Stimulated activated naive CD4-positive, alpha-beta T cell treated with Interleukin-2 at 50 U/mL for 16 hours (primary cell): ENCODE data around the gene TCF7.

Source experiments
- DNase-seq: peaks from one replicate; lab custom pipeline; 2025; lab: John Stamatoyannopoulos, UW

TCF7 gene

DNA sequence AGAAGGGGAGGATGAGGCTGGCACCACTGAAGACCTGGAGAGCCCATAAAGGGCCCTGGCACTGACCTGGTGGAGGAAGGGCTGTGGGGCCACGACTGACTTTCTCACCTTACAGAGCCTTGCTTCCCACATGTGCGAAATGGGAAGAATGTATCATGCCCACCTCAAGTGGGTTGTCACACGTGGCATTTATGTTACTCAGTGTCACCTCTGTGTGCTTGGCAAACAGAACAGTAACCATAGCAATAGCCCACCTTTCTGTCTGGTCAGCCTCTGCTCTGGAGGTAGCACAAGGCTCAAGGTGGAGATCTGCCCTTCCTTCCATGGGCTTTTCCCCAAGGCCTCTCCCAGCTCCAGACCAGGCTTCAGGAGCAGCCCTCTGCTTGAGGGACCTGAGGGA lies 16.7 kb downstream of the TCF7 start:
- peak; percentile 56 for DNase-seq

DNA sequence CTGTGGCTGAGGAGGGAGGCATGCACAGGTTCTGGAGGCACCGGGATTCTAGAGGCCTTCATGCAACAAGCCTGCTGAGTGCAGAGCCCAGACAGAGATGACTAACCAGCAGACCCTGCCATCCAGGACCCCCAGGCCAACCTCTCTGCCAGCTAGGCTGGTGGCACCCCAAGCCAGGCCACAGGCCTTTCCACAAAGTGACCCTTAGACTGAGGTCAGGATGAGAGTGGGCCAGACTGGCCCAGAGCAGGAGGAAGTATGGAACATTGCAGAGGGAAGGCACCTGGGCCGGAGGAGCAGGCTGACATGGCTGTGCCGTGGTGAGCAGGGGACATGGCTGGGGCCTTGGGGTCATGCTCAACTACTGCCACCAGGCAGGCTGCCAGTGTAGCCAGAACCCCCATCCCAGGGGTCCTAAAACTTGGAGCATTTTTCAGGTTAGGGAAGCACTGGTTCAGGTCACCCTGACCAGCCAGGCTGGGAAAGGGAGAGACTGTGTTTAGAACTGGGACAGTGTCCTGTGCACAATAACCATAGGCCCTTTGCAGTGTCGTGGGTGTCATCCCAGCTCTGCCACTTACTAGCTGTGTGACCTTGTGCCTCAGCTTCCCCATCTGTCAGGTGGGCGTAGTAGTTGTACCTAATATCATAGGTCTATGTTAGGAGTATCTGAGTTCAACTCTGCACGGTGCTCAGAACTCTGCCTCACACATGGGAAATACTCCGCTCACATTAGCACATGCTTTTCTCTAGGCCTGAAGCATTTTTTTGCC lies 17.3 kb downstream of the TCF7 start:
- DNase-seq = no peak

DNA sequence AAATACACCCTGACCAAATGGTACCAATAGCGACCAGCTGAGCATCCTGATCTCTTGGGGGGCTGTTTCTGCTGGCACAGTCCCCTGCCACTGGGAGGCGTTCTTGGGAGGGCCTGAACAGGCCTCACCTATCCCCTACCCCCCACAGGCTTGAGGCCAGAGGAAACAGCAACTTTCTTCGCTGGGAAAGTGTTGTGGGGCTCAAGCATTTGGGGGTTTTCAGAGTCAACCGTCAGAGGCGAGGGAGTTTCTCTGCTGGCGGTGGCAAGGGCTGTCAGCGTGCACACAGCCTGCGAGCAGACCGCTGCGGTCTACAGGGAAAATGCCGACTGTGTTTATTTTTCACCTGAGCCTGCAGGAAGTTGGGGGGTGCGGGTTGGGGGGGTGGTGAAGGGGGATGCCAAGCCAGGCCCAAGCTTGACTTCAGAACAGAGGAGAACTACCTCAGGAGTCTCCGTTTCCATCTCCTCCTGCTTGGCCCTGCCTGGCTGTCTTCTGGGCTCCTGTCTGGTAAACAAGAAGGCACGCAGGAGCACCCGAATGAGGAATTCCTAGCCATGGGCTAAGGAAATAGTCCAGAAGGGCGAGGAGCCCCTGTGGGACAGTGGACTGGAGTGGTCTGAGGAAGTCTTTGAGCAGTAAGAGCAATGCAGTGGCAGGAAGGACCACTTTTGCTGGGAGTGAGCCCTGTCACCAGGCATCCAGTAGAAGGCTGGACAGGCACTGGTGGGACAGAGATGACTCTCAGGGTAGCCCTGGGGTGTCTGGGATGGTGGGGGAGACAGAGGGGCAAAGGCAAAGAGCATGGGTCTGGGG lies 18.1 kb downstream of the TCF7 start:
- peak; percentile 75 for DNase-seq

DNA sequence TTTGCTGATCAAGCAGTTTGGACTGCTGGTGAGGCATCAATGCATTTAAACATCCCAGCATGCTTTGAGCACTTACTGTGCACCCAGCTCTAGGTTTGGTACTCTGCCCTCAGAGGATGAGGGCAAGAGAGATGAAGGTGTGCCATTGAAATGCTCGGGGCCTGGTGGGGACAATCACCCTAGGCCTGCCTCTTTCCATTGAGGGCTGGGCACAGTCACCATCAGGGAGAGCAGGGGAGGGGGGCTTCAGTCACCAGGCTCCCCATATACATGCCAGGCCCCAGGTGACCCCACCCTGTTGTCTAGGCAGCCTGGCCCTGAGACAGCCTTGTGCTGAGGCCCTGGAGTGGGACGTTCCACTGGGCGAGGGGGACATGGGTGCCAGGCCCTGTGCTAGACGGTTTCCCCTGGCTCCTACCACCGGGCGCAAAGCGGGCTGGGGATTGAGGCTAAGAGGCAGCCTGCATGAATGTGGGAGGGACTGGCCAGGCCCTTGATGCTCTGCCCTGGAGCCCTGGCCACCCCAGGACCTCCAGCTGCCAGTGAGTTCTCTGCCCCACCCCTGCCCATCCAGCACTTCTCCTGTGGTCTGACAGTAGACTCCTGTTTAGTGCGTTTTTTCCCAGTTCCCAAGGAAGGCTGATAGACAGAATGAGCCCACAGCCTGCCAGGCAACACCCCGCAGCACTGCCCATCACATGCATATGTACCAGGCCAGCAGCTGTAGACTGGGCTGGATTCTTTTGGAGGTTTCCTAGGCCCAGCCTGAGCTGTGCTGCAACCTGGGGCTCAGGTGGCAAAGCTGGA lies 18.9 kb downstream of the TCF7 start:
- DNase-seq = no peak

DNA sequence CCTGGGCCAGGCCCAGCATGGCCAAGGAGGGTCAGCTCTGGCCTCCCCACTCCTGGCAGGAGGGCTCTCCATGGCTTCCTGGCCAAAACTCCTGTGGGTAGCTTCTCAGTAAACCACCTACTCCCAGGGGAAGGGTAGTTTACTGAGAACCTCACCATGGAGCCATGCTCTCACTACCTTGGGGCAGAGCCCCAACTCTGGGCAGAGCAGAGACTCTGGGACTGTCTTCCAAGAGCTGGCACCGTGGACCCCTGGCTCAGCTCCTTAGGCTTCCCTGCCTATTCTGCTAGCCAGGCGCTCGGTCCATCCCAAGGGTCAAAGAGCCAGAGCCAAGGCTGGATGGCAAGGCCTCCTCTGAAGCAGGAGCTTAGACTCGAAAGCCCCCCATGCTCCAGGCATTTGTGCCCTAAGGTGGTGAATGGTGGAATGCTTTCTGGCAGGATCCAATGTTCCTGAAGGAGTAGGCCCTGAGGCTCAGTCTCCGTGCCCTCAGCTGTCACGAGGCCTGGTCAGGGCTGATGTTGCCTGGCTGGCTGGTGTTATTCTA lies 19.6 kb downstream of the TCF7 start:
- DNase-seq = no peak

DNA sequence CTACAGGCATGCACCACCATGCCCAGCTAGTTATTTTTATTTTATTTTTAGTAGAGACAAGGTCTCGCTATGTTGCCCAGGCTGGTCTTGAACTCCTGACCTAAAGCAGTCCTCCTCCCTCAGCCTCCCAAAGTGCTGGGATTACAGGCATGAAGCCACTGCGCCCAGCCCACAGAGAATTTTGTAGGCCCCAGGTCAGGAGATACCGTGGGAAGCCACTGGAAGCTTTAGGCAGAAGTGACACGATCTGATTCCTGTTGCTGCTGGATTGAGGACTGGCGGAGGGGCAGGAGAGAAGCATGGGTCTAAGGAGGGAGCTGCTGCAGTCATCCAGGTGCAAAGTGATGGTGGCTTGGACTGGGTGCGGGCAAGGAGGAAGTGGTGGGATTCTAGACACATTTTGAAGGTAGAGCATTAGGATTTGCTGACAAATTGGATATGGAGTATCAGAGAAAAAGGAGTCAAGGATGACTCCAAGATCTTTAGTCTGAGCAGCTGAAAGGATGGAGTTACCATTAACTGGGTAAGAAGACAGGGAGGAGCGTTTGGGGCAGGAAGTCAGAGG lies 20.7 kb downstream of the TCF7 start:
- no peak for DNase-seq

DNA sequence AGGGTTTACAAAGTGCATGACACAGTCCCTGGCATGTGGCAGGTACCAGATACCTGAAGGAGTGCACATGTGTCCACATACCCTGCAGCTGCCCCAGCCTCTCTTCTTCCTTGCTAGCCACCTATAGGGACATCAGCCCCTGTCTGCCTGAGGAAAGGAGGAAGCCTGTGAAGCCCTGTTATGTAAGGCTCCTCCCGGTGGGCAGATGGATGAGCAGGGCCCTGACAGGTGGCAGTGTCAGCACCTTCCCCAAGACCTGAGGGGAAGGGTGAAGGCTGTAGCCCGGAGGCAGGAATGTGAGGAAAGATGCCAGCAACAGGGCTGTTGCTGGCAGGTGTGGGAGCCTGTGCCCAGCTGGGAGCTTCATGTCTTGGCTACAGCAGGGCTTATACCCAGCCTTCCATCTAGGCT lies 21.7 kb downstream of the TCF7 start:
- DNase-seq = no peak

DNA sequence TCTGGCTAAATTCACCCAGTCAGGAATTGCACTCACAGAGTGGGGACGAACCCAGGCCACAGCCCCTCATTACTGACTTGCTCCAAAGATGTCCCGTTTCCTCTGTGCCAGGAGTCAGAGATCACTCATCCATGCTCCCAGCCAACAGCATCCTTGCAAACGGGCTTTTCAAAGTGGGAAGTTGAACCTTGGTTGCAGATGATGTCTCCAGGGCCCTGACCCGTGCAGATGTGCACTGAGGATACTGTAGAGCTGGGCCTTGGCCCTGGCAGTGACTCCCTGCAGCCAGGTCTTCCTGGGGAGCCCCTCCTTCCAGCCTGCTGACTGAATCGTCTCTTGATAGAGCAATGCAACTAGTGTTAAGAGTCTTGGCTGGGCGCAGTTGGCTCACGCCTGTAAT lies 22.3 kb downstream of the TCF7 start:
- no peak for DNase-seq

DNA sequence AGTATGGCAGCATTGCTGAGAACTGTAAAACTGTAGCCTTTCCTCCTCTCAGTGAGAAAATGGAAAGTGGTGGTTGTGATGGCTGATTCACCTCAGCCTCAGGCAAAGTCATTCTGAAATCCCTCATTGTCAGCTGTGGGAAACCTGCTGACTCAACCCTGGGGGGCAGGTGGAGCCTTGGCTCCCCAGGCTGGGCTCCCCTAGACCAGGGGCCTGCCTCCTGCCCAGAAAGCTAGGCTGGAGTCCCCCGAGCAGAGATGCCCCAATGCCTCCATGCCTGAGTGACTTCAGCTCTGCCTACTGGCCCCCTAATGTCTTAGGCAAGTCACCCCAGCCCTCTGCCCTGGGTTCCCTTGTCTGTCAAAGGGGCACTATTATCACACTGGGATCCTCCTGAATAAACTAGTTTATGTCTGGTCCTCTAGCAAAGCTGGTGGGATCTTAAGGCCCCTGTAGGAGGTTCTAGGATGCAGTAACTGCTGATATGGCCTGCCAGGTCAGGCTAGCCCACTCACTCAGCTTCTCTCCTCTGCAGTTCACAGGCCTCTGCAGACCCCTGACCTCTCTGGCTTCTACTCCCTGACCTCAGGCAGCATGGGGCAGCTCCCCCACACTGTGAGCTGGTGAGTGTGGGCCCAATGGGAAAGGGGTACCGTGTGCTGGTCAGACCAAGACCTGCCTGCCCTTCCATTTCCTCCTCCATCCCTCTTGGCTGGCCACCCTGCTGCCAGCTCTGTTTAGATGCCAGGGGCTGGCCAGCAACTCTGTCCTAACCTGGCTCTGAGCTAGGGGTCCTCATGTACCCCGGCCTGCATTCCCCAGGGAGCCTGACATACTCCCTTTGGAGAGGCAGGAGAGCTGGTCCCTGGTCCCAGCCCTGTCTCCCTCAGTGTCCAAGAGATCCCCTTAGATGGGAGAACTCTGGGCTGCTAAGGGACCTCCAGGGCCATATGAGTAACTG lies 24.2 kb downstream of the TCF7 start:
- peak; percentile 62 for DNase-seq

DNA sequence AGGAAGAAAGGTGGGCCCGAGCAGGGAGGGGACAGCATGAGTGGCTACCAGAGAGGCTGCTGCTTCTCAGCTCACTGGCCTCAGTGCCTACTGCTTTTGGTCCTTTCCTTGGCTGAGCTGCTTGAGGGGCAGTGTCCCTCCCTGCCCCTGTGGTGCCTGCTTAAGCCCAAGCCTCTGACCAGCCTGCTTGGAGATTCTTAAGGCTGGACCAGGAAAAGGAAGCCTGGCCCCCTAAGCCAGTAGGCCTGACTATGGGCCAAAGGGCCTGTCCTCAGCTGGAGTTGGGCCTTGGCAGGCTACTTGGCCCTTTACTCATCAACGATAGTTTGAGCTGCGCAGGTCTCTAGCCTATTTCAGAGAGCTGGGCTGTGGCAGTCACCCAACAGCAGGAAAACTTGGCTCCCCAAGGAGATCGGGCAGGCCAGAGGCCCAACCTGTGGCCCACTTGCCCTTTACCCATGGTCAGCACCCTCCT lies 24.9 kb downstream of the TCF7 start:
- no peak for DNase-seq

DNA sequence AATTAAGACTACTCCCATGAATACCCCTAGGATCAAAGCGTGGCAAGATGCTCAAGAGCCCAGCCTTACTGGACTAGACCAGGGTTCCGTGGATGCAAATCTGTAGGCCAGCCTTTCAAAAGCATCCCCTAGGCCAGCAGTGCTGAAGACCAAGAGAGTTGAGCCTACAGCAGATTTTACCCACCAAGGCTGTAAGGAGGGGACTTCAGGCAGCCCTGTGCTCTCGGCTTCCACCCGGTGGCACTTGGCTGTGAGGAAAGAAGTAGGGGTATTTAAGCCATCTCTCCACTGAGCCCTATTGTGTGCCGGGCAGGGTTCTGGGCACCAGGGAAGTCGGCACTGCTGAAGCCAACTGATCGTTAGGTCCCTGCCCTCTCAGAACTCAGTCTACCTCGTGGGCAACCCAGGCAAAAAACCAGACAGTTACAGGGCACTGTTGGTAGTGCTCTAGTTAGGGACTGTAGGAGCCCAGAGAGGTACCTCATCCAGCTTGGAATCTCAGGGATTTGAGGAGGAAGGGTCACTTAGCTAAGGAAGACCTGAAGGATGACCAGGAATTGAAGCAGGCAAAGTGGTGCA lies 25.5 kb downstream of the TCF7 start:
- no peak for DNase-seq

DNA sequence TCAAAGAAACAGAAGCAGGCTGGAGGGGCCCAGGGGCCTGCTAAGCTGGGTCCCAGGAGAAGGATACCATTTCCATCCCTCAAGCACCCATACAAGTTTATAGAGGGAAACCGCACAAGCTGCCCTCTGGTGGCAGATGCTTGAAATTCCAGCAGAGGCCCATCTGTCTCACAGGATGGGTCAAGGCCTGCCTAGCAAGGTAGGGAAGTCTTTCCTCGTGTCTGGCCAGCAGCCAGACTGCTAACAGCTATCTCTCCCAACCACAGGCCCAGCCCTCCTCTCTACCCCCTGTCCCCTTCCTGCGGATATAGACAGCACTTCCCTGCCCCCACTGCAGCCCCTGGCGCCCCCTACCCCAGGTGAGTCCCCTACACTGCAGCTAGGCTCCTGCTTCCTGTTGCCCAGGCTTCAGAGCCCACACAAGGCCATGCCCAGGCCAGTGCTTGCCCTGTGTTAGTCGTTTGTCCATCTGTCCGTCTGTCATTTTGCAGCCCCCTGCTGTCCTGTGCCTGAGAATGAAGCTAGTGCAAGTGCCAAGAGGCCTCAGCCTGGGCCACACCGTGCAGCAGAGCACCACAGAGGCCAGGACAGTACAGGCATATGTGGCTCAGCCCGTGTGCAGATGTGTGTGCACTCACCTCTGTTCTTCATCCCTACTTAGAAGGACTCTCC lies 26.2 kb downstream of the TCF7 start:
- peak; percentile 45 for DNase-seq

DNA sequence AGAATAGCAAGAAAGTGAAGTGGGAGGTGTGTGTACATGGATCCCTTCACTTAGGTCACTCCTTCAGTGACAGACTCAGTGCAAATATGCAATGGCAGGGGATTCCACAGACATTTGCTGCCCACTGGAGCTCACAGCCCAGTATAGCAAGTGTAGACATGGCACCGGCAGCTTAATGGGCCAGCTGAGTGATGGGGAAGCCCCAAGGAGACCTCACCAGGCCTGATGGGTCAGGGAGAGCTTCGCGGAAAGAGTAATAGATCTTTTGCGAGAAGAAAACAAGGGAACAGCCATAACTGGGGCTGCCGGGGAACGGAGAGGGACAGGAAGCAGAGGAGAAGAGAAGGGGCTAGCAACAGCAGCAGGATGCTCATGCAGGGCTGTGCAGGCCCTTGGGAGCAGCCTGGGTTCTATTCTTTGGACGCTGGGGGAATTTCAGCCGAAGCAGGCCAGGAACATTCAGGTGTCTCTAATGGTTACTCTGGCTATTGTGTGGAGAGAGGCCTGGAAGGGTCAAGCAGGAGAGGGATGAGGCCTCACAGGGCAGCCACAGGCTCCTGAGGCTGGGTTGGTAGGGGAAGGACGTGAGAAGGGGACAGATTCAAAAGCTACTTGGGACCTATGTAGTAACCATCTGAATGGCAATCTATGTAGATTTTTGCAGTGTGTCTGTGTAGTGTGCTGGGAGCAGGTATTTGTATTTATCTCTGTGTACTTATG lies 27.0 kb downstream of the TCF7 start:
- DNase-seq = no peak

DNA sequence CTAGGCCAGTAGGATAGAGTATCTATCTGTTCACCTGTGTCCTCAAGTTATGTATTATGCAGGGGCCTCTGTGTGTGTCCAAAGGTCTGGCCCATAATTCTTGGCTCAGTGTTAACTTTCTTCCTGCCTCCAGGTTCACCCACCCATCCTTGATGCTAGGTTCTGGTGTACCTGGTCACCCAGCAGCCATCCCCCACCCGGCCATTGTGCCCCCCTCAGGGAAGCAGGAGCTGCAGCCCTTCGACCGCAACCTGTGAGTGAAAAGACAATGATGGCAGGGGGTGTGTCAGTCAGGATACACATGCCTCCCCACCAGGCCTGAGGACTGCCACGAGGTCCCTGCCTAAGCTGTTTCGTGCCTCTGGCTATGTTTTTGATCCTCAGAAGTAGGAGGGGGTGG lies 27.6 kb downstream of the TCF7 start:
- DNase-seq = no peak

DNA sequence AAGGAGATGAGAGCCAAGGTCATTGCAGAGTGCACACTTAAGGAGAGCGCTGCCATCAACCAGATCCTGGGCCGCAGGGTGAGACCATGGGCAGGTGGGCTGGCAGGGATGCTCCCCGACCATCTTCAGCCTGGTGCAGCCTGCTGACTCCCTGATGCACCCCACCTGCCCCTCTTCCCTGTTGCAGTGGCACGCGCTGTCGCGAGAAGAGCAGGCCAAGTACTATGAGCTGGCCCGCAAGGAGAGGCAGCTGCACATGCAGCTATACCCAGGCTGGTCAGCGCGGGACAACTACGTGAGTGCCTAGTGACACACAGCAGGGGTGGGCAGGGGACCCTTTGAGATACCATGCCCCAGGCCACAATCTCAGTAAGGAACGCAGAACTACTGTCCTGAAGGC lies 28.3 kb downstream of the TCF7 start:
- DNase-seq = no peak

DNA sequence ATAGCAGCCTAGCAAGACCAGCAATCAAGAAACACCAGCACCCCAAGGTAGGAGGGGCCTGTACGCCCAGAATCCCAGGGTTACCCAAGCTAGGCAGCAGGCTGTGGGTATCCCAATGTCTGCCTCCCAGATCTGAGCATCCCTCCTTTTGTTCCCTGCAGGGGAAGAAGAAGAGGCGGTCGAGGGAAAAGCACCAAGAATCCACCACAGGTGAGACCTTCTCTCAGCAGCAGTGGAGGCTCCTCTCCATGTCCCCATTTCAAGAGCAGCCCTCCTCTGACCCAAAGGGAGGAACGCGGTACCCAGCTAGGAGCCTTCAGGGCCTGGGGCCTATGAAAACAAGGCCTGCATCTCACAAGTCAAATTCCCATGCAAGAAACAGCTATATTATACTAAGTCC lies 28.9 kb downstream of the TCF7 start:
- DNase-seq = no peak

DNA sequence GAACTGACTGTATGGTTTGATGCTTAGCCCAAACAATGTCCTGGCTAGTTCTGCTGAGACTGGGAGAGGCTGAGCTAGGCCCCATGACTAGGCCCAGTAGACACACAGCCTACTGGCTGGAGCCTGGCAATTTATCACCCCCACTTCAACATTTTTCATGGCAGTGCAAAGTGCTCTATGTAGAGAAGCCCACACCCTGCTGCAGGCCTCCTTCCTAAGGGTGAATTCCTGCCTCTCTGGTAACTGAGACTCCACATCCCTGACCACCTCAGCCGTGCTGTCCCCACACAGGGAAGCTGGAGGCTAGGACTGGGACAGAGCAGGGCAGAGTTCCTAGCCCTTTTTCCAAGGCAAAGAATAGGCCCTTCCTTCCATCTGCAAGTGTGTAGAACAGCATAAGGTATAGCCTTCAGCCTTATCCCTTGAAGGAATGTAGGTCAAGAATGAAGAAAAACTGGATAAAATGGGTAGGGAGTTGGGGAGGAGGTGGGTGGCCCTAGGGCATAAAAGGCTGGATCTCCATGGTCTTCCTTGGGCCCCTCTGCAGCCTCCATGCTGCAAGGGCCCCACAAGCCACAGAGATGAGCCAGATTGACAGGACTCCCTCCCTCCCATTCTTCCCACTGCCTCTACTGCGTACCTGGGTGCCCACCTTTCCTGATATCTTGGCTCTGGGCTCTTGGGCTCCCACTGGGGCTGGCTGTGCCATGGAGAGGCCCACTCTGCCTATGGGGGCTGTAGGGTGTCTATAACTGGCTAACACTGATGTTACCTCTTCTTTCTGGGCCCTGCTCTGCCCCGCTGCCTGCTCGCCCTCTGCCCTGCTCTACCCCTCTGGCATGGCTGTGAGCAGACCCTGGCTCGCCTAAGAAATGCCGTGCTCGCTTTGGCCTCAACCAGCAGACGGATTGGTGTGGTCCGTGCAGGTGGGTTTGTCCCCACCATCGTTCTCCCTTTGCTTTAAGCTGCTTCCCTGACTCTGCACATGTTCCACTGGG lies 29.8 kb downstream of the TCF7 start:
- no peak for DNase-seq
